NB4 (cell line): ENCODE data around the gene VPS13C.

Experiments used
- DNase-seq: peaks from one replicate; pipeline ENCODE4 v3.0.0; 2010; ENCODE audit warnings: low read depth
- H3K4me3 ChIP-seq: one replicate; pipeline ENCODE4 v1.5.1; 2011; ENCODE audit warnings: mild to moderate bottlenecking, low read depth, low read length, moderate library complexity
- CTCF ChIP-seq: IDR thresholded peaks from one replicate; pipeline ENCODE4 v1.5.1; 2012; ENCODE audit warnings: low read depth, low read length
- MAX ChIP-seq: IDR thresholded peaks from 2 replicates; pipeline ENCODE4 v1.6.1; 2011; ENCODE audit warnings: low read depth, low read length
- MYC ChIP-seq: IDR thresholded peaks from 2 replicates; pipeline ENCODE4 v1.6.1; 2011; ENCODE audit warnings: low read depth, low read length
- POLR2A ChIP-seq: IDR thresholded peaks from 2 replicates; pipeline ENCODE4 v1.6.1; 2011; ENCODE audit warnings: mild to moderate bottlenecking; ENCODE audit not compliant: insufficient read length; ENCODE audit errors: extremely low read depth

Gene VPS13C

DNA sequence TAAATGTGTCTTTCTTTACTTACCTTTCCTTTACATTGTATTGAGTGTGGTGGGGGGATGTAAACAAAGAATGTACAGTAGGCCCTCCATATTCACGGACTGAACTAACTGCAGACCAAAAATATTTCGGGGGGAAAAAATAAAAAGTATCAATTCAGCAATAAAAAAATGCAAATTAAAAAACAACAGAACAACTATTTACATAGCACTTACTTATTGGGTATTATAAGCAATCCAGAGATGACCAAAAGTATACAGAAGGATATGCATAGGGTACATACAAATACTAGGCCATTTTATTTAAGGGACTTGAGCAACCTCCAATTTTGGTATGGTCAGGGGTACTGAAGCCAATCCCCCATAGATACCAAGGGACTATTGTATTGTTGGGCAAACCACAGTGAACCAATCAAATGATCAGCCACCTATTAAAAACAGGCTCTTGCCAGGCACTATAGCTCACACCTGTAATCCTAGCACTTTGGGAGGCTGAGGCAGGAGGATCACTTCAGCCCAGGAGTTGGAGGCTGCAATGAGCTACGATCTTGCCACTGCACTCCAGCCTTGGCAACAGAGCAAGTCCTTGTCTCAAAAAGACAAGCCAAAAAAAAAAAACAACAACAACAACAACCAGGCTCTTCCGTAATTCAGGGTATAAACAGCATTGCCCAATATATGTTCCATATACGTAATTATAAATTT is 1.8 kb downstream of the VPS13C start:
- no peak for DNase-seq
- peak overlapping the region; percentile 89 for H3K4me3 ChIP-seq
- no peak for TF ChIP-seq CTCF

GRCh38 chr15:62057341-62057980 is 2.8 kb downstream of the VPS13C start:
- no peak for TF ChIP-seq MAX
- TF ChIP-seq POLR2A: no peak
- no peak for TF ChIP-seq MYC
- no peak for TF ChIP-seq CTCF
- H3K4me3 ChIP-seq: no peak overlapping the region
- no peak for DNase-seq

DNA sequence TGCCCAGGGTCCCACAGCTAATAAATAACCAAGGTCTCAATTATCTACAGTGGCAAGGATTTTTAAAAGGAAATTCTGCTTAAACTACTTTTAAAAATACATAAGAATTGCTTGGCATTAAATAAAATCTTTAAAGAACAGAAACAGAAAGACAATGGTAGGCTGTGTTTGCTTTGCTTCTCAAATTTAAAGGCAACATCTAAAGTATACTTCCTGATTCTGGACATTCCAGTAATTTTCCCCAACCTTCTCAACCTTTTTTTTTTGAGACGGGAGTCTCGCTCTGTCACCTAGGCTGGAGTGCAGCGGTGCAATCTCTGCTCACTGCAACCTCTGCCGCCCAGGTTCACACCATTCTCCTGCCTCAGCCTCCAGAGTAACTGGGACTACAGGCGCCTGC is 5.3 kb downstream of the VPS13C start:
- TF ChIP-seq CTCF (no peak), MYC (no peak), MAX (no peak), POLR2A (no peak)
- no peak overlapping the region for H3K4me3 ChIP-seq
- no peak for DNase-seq

GRCh38 chr15:62053439-62054085 is 6.7 kb downstream of the VPS13C start:
- no peak for DNase-seq
- TF ChIP-seq CTCF (no peak), POLR2A (no peak), MYC (no peak)
- no peak overlapping the region for H3K4me3 ChIP-seq

- no peak overlapping the region for H3K4me3 ChIP-seq
- DNase-seq: no peak
- TF ChIP-seq MYC: no peak
- TF ChIP-seq MAX: no peak
- no peak for TF ChIP-seq CTCF
- TF ChIP-seq POLR2A: no peak
Observed at GRCh38 chr15:62052713-62053112, 7.5 kb downstream of the VPS13C start.
